IPS-20b (cell line): ENCODE measurements around the gene RPL39.
"Not testable (repeated sequence)": the region's sequence is repeated elsewhere in the genome, so short reads cannot be mapped to it uniquely, and the experiment has no call there.

Experiments used
- H3K27ac ChIP-seq: one replicate; pipeline ENCODE4 v1.5.1; 2013; ENCODE audit warnings: low read length
- H3K27me3 ChIP-seq: 2 replicates; pipeline ENCODE4 v1.6.1; 2013; ENCODE audit warnings: mild to moderate bottlenecking, low read length, inconsistent platforms; ENCODE audit not compliant: insufficient read depth
- H3K36me3 ChIP-seq: 2 replicates; pipeline ENCODE4 v1.6.1; 2013; ENCODE audit warnings: low read depth, mild to moderate bottlenecking, inconsistent platforms, low read length, moderate library complexity; ENCODE audit not compliant: insufficient read depth
- H3K4me1 ChIP-seq: 2 replicates; pipeline ENCODE4 v1.6.1; 2013; ENCODE audit warnings: mild to moderate bottlenecking, control low read depth, inconsistent platforms, low read length, moderate library complexity; ENCODE audit not compliant: insufficient read depth
- H3K4me3 ChIP-seq: 2 replicates; pipeline ENCODE4 v1.5.1; 2013; ENCODE audit warnings: mild to moderate bottlenecking, low read length, inconsistent platforms
- H3K9ac ChIP-seq: 2 replicates; pipeline ENCODE4 v1.6.1; 2013; ENCODE audit warnings: low read depth, mild to moderate bottlenecking, inconsistent platforms, low read length, moderate library complexity
- H3K9me3 ChIP-seq: 2 replicates; pipeline ENCODE4 v1.6.1; 2013; ENCODE audit warnings: mild to moderate bottlenecking, low read depth, low read length, inconsistent platforms; ENCODE audit not compliant: insufficient read depth

Gene RPL39

GRCh38 chrX:119791437-119792231, at the start of gene RPL39:
TSS of gene RPL39 (minus strand) at chrX:119791630. CDS start at chrX:119791576, 54 bp downstream.
- no peaks in the 10 kb centered on the region for H3K9me3 ChIP-seq
- H3K4me3 ChIP-seq: peak within 1 kb of the TSS; percentile 87
- peak within 1 kb of the TSS; percentile 65 for H3K27ac ChIP-seq
- H3K9ac ChIP-seq: peak within 1 kb of the TSS; percentile 99
- H3K27me3 ChIP-seq: no peaks in the 10 kb centered on the region
- H3K36me3 ChIP-seq: peaks cover 41% of the 10 kb centered on the region
- H3K4me1 ChIP-seq: peaks cover 3% of the 10 kb centered on the region

GRCh38 chrX:119833905-119834304, 42.5 kb upstream of the RPL39 start:
- H3K27ac ChIP-seq: no peak overlapping the region
- H3K36me3 ChIP-seq: peaks cover 84% of the 10 kb centered on the region
- no peaks in the 10 kb centered on the region for H3K4me1 ChIP-seq
- H3K27me3 ChIP-seq: no peaks in the 10 kb centered on the region
- no peak overlapping the region for H3K9ac ChIP-seq
- H3K9me3 ChIP-seq: no peaks in the 10 kb centered on the region
- H3K4me3 ChIP-seq: no peak overlapping the region

GRCh38 chrX:119828446-119828845, 37.0 kb upstream of the RPL39 start:
- Histone ChIP-seq H3K27me3 (no peaks in the 10 kb centered on the region), H3K4me3 (no peak overlapping the region), H3K27ac (no peak overlapping the region), H3K9ac (no peak overlapping the region), H3K36me3 (peaks cover 37% of the 10 kb centered on the region), H3K9me3 (no peaks in the 10 kb centered on the region), H3K4me1 (no peaks in the 10 kb centered on the region)

GRCh38 chrX:119826399-119826959, 35.0 kb upstream of the RPL39 start:
- Histone ChIP-seq H3K27me3 (no peaks in the 10 kb centered on the region), H3K27ac (no peak overlapping the region), H3K9me3 (no peaks in the 10 kb centered on the region), H3K36me3 (peaks cover 21% of the 10 kb centered on the region; the same call in 1 of the 2 replicates), H3K9ac (no peak overlapping the region; the same call in 1 of the 2 replicates), H3K4me3 (no peak overlapping the region), H3K4me1 (no peaks in the 10 kb centered on the region)

- not testable (repeated sequence) for H3K27me3 ChIP-seq, H3K36me3 ChIP-seq, H3K4me3 ChIP-seq, H3K27ac ChIP-seq, H3K4me1 ChIP-seq, H3K9ac ChIP-seq, H3K9me3 ChIP-seq
Observed at GRCh38 chrX:119824221-119824620, 32.8 kb upstream of the RPL39 start.

GRCh38 chrX:119821703-119822102, 30.3 kb upstream of the RPL39 start:
- H3K27me3 ChIP-seq, H3K4me1 ChIP-seq, H3K4me3 ChIP-seq, H3K36me3 ChIP-seq, H3K9ac ChIP-seq, H3K9me3 ChIP-seq, H3K27ac ChIP-seq: not testable (repeated sequence)

GRCh38 chrX:119817130-119817690, 25.8 kb upstream of the RPL39 start:
- Histone ChIP-seq H3K4me3 (no peak overlapping the region), H3K9me3 (no peaks in the 10 kb centered on the region), H3K9ac (no peak overlapping the region), H3K27ac (no peak overlapping the region), H3K27me3 (no peaks in the 10 kb centered on the region), H3K4me1 (no peaks in the 10 kb centered on the region), H3K36me3 (no peaks in the 10 kb centered on the region)

GRCh38 chrX:119816300-119816699, 24.9 kb upstream of the RPL39 start:
- H3K4me1 ChIP-seq: no peaks in the 10 kb centered on the region

GRCh38 chrX:119809185-119809666, 17.8 kb upstream of the RPL39 start:
- Histone ChIP-seq H3K9me3 (no peaks in the 10 kb centered on the region), H3K9ac (no peak overlapping the region), H3K36me3 (no peaks in the 10 kb centered on the region), H3K4me3 (no peak overlapping the region), H3K27ac (no peak overlapping the region), H3K4me1 (no peaks in the 10 kb centered on the region), H3K27me3 (no peaks in the 10 kb centered on the region)

More at GRCh38 chrX:119816300-119816699, 24.9 kb upstream of the RPL39 start:
- H3K36me3 ChIP-seq: no peaks in the 10 kb centered on the region
- H3K9ac ChIP-seq: no peak overlapping the region
- no peaks in the 10 kb centered on the region for H3K27me3 ChIP-seq
- no peak overlapping the region for H3K27ac ChIP-seq
- no peaks in the 10 kb centered on the region for H3K9me3 ChIP-seq
- no peak overlapping the region for H3K4me3 ChIP-seq

GRCh38 chrX:119808461-119808860, 17.0 kb upstream of the RPL39 start:
- not testable (repeated sequence) for H3K9ac ChIP-seq, H3K4me1 ChIP-seq, H3K36me3 ChIP-seq, H3K9me3 ChIP-seq, H3K4me3 ChIP-seq, H3K27me3 ChIP-seq, H3K27ac ChIP-seq

- Histone ChIP-seq H3K9ac (no peak overlapping the region), H3K4me1 (no peaks in the 10 kb centered on the region), H3K36me3 (no peaks in the 10 kb centered on the region), H3K4me3 (no peak overlapping the region), H3K27ac (no peak overlapping the region), H3K9me3 (no peaks in the 10 kb centered on the region), H3K27me3 (no peaks in the 10 kb centered on the region)
Observed at GRCh38 chrX:119802546-119802945, 11.1 kb upstream of the RPL39 start.
